CD4-positive, alpha-beta T cell treated with Interferon gamma for 1 hour (primary cell): ENCODE measurements around the gene RPUSD2.
"Not testable (repeated sequence)": the region's sequence is repeated elsewhere in the genome, so short reads cannot be mapped to it uniquely, and the experiment has no call there.

Source experiments
- DNase-seq: peaks from one replicate; pipeline ENCODE4 v3.0.0-alpha.2; 2020

The RPUSD2 gene

GRCh38 chr15:40565333-40566238, 3.5 kb upstream of the RPUSD2 start:
- no peak for DNase-seq

- no peak for DNase-seq
These were observed 2.0 kb upstream of the RPUSD2 start for GRCh38 chr15:40567111-40567510.

GRCh38 chr15:40575113-40575512, 6.0 kb downstream of the RPUSD2 start:
- no peak for DNase-seq

DNA sequence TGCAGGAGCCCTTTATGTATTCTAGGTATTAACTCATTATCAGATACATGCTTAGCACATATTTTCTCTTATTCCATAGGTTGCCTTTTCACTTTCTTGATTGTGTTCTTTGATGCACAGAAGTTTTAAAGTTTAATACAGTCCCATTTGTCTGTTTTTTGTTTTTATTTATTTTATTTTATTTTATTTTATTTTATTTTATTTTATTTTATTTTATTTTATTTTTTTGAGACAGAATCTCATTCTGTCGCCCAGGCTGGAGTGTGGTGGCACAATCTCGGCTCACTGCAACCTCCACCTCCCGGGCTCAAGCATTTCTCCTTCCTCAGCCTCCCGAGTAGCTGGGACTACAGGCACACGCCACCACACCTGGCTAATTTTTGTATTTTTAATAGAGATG, 7.8 kb downstream of the RPUSD2 start:
- DNase-seq = not testable (repeated sequence)

- DNase-seq = no peak
These were observed 9.8 kb downstream of the RPUSD2 start for GRCh38 chr15:40578892-40579291.

DNA sequence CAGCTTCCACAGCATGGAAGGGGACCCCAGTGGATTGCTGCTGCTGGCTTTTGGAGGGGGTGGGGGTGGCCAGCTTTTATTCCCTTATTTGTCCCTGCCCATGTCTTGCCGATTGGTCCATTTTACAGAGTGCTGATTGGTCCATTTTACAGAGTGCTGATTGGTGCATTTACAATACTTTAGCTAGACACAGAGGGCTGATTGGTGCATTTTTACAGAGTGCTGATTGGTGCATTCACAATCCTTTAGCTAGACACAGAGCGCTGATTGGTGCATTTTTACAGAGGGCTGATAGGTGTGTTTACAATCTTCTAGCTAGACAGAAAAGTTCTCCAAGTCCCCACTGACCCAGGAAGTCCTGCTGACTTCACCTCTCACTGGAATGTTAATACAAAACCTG, 12.7 kb downstream of the RPUSD2 start:
- DNase-seq = not testable (repeated sequence)

DNA sequence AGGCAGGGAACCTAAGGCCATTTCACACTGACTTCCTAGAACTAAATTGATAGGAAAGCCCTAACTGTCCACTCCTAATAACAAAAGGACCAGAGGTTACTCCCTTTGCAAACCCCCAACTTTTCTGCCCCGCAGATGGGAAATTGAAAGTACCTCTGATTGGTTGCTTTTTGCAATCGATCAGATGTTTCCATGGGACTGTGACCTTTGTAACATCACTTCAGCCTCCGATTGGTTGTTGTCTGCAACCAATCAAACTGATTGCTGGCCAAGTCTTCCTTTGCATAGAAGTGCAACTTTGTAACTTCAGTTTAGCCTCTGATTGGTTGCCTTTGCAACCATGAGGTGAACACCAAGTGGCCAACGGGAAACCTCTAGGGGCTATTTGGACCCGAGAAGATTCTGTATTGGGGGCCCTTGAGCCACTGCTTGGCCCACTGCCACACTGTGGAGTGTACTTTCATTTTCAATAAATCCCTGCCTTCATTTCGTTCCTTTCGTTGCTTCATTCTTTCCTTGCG, 13.7 kb downstream of the RPUSD2 start:
- DNase-seq = peak; percentile 29

DNA sequence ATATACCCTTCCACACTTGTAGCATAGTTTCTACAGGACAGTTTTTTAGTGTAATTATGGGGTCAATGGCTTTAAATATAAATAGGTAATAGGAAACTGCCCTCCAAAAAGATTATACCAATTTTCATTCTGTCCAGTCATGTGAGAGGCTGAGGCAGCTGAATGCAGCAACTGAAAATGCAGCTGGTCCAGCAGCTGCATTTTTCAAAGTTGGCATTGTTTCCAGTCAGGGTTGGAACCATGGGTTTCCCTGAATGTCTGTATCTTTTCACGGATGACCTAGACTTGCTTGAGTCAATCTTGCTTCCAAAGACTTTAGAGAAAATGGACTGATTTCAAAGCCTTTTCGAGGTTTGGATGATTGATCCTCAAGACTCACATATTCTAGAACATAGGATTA, 15.1 kb downstream of the RPUSD2 start:
- no peak for DNase-seq

DNA sequence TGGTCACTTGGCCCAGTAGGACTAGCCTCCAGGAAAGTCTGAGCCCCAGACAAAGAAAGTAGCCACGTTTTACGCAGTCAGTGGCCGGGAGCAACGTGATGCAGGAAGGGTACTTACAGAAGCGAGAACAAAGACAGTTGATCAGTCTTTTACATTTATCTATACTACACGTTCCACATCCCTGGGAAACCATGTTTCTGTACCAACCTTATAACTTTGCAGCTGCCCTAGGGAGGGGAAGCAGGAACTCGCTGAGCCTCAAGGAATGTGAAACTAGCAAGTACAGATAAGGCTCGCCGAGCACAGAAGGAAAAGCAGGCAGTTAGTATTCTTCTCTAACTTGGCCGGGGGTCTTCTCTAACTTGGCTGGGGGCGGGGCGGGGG, 21.6 kb downstream of the RPUSD2 start:
- DNase-seq = no peak

- no peak for DNase-seq
These were observed 22.3 kb downstream of the RPUSD2 start for GRCh38 chr15:40591389-40591788.

DNA sequence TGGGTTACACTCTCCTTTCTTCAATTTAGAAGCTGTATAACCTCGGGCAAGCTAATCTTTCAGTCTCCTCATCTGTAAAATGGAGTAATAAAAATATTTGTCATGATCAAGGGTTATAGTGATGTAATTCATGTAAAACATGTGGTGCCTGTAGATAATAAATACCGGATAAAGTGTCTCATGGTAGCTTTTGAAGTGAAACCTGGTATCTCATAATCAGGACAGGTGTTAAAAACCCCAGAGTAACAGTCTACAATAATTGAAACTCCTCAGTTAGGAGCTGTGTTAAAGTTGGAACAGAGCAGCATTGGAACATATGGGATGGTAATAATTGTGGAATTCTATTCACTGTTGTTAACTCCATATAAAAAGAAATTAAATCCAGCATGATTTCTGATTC, 24.1 kb downstream of the RPUSD2 start:
- no peak for DNase-seq

GRCh38 chr15:40593588-40594428, 24.7 kb downstream of the RPUSD2 start, which contains the start of gene KNL1:
Gene KNL1, plus strand, starts transcription at chr15:40594249. Its CDS starts 8,683 bp downstream, at chr15:40602932.
- DNase-seq = peak; percentile 92

- no peak for DNase-seq
These were observed 25.3 kb downstream of the RPUSD2 start for GRCh38 chr15:40594429-40594836.

- no peak for DNase-seq
These were observed 26.1 kb downstream of the RPUSD2 start for GRCh38 chr15:40595219-40595618.

DNA sequence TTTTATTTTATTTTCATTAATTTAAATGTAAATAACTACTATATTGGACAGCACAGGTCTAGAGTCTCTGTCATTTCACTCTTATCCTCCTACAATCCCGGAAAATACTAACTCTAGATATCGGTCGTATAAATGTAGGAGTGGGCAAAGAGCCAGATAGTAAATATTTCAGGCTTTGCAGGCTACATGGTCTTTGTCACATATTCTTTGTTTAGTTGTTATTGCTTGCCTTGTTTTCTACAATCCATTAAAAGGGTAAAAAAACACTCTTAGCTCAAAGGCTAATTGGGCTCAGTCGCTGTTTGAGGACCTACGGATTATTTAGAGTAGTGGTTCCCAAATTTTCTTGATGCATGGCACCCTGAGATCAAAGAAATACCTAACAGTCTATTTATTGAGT, 26.7 kb downstream of the RPUSD2 start:
- no peak for DNase-seq

- DNase-seq = no peak
These were observed 27.9 kb downstream of the RPUSD2 start for GRCh38 chr15:40597024-40597423.

DNA sequence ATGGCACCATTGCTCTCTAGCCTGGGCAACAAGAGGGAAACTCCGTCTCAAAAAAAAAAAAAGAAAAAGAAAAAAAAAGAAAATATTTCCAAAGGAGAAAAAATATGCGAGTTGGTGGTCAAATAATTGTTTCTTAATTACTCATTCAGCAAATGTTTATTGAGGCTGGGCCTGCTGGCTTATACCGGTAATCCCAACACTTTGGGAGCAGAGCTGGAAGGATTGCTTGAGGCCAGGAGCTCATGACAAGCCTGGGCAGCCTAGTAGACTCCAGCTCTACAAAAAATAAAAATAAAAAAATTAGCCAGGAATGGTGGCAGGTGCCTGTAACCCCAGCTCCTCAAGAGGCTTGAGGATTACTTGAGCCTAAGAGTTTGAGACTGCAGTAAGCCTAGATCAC, 29.0 kb downstream of the RPUSD2 start:
- DNase-seq = no peak

DNA sequence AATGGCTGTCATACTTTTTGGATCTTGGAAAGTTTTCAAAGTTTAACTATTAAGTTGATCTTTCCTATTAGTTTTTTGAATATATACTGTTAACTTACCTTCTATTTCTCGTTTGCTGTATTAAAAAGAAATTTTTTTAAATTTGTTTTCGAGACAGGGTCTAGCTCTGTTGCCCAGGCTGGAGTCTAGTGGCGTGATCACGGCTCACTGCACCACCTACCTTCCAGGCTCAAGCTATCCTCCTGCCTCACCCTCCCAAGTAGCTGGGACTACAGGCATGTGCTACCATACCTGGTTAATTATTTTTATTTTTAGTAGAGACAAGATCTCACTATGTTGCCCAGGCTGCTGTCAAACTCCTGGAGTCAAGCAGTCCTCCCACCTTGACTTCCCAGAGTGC, 29.6 kb downstream of the RPUSD2 start:
- DNase-seq = no peak

DNA sequence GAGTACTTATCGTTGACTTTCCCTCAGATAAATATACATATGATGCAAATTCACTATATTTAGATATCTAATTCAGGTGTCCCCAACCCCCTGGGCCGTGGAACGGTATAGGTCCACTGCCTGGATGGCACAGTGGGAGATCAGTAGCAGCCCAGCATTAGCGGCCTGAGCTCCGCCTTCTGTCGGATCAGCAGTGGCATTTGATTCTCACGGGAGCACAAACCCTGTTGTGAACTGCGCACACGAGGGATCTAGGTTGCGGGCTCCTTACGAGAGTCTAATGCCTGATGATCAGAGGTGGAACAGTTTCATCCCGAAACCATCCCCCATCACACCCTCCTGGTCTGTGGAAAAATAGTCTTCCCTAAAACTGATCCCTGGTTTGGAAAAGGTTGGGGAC, 31.9 kb downstream of the RPUSD2 start:
- no peak for DNase-seq

DNA sequence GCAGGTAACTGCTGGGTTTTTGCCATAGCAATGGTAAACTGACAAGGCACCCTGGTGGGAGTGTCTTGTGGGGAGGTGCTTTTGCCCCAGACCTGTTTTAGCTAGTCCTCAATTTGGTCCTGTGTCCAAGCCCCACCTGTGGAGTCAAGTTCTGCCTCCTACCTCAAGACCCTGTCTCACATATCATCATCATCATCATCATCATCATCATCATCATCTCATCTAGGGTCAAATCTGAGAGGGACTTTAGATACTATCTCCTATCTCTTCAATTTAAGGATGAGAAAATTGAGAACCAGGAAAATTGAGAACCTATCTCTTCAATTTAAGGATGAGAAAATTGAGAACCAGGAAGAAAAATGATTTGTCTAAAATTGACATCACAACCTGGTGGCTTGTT, 34.8 kb downstream of the RPUSD2 start:
- no peak for DNase-seq

DNA sequence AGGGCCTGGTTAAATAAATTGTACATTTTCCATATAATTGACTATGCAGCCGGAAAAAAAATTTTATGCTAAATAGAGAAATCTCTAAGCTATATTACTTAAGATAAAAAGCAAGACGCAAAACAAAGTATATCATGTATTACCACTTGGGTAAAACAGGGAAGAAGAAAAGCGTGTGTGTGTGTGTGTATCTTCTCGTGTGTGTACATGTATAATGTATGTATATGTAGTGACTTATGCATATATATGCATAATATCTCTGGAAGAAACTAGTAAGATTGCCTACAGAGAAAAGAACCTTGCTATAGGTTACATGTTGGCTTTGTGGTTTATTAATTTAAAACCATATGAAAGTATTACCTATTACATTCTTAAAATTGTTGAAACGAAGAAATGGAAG, 44.0 kb downstream of the RPUSD2 start:
- no peak for DNase-seq

DNA sequence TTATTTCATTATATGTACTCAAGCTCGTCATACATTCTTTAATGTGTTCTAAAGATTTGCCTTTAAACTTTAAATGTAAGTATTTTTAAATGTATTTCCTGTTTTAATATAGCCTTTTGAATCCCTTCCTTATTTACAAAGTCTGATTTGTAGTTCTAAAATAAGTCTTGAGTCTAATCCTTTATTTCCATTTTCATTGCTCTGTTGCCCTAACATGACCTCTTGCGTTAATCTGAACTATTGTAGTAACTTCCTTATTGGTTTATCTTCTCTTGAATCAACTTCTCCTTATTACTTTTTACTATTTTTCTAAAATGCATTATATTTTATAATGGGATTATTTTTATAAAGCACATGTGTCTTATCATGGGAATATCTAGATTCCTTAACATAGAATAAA, 48.9 kb downstream of the RPUSD2 start:
- no peak for DNase-seq

- DNase-seq = no peak
These were observed 49.8 kb downstream of the RPUSD2 start for GRCh38 chr15:40618906-40619305.

DNA sequence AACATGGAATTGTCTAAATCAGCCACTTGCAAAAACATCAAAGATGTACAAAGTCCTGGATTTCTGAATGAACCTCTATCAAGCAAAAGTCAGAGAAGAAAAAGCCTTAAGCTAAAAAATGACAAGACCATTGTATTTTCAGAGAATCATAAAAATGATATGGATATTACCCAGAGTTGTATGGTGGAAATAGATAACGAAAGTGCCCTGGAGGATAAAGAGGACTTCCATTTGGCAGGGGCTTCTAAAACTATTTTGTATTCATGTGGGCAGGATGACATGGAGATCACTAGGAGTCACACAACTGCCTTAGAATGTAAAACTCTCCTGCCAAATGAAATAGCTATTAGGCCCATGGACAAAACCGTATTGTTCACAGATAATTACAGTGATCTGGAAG, 54.3 kb downstream of the RPUSD2 start:
- no peak for DNase-seq
